Measurements from ENCODE around the gene SYNGR3.

Gene SYNGR3

DNA sequence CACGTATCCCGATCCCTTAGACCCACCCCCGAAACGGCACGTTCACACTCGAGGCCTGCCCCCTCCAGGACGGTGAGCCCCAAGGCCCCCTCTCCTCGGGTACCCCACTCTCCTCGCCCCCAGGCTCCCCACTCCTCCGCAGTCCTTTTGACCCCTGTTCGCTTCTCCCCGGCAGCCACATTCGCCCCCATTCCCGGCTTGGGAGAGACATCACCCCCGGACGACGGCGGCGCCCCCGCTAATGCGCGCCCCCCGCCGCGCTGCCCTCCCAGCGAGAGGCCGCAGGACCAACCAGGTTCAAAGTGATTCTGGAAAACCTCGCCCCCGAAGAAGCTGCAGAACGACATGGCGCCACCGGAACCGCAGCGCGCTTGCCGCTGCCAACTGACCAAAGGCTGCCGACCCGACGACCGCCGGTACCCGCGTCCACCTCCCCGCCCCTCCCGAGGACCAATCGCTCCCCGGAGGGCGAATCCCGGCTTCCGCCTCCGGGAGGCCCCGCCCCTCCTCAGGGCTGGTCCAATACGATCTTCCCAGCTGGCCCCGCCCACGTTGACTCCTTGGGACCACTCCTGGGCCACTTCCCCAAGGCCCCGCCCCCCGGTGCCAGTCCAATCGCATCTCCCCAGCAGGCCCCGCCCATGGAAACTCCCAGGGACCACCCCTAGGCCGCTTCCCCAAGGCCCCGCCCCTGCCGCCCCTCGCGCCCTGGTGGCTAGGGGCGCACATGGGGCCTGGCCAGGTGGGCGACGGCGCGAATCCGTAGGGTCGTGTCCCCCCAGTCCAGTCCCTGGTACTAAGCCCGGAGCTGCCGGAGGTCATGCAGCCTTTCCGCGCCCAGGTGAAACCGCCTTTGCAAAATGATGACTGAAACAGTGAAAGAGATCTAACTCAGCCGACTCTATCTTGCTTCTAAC lies 46.7 kb upstream of the SYNGR3 start, which contains the start of gene MSRB1:
TSS of gene MSRB1 (minus strand) at position 390 of the 917 bp plus-strand sequence. CDS start at position 347, 43 bp downstream.
- H3K27ac ChIP-seq, result peak within 1 kb of the TSS; percentile 16; the same call in 1 of the 2 replicates
- H3K9me3 ChIP-seq (ENCODE audit: severe bottlenecking), result no peaks in the 10 kb centered on the region
- no peak for TF ChIP-seq CTCF (IDR thresholded peaks at IDR 0.05; ENCODE audit: low read depth, low read length)
- peak within 1 kb of the TSS; percentile 76 for H3K4me3 ChIP-seq (ENCODE audit: low read depth, low read length)
- peaks cover 15% of the 10 kb centered on the region for H3K36me3 ChIP-seq
- peak; percentile 99 for DNase-seq
- no peaks in the 10 kb centered on the region for H3K27me3 ChIP-seq (ENCODE audit: insufficient read depth, low read depth, severe bottlenecking)

DNA sequence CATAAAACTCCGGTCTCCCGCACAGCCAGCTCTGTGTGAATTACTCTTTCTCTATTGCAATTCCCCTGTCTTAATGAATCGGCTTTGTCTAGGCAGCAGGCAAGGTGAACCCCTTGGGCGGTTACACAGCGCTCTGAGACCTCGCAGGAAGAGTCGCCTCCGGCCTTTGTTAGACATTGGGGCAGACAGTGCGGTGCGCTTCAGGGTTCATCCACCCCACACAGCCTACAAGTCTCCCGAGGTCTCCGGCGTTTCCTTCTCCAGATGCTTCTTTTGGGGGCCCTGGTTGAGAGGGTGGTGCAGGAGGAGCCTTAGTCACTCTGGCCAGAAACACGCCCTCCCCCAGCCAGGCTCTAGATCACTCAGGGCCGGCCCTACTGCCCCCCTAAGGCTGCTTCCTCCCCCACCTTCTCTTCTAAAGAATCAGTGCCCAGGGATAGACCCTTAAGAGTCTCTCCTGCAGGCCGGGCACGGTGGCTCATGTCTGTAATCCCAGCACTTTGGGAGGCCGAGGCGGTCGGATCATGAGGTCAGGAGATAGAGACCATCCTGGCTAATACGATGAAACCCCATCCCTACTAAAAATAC lies 45.1 kb upstream of the SYNGR3 start:
- TF ChIP-seq CTCF (IDR thresholded peaks at IDR 0.05; ENCODE audit: low read depth, low read length), result no peak
- no peaks in the 10 kb centered on the region for H3K27me3 ChIP-seq (ENCODE audit: insufficient read depth, low read depth, severe bottlenecking)
- H3K9me3 ChIP-seq (ENCODE audit: severe bottlenecking), result no peaks in the 10 kb centered on the region
- H3K36me3 ChIP-seq, result peaks cover 4% of the 10 kb centered on the region
- no peak for DNase-seq
- H3K4me3 ChIP-seq (ENCODE audit: low read depth, low read length), result no peak overlapping the region
- no peak overlapping the region for H3K27ac ChIP-seq

DNA sequence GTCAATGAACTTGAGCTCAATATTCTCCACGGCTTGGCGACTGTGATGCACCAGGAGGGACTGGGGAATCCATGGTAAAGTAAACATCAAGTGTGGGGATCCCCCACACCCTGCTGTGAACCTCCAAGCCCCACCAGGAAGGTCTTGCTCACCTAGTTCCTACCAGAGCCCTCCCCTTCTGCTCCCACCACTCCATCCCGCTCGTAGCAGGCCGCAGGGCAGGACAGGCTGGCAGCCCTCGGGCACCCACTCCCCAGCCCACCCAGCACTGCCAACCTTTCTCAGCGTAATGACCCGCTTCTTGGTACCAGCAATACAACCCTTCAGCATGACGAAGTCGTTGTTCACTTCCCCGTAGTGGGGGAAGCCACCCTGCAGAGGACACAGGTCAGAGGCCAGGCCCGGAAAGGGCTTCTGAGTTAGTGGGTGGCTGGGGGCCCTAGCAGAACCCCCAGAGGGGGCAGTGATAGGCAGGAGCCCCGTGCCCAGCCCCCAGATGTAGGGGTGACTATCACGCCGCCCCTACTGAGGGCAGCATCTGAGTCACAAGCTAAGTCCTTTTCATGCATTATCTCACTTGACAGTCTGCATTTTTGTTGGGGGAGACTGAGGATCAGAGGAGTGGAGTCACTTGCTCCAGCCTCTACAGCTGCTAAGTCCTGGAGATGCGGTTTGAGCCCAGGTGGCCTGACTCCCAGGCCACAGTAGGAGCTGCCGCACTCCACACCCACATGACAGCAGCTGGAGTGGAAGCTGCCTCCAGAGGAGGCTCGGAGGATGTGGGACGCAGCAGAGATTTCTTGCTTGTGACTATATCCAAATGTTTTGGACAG lies 44.0 kb upstream of the SYNGR3 start:
- TF ChIP-seq CTCF (IDR thresholded peaks at IDR 0.05; ENCODE audit: low read depth, low read length), result no peak

DNA sequence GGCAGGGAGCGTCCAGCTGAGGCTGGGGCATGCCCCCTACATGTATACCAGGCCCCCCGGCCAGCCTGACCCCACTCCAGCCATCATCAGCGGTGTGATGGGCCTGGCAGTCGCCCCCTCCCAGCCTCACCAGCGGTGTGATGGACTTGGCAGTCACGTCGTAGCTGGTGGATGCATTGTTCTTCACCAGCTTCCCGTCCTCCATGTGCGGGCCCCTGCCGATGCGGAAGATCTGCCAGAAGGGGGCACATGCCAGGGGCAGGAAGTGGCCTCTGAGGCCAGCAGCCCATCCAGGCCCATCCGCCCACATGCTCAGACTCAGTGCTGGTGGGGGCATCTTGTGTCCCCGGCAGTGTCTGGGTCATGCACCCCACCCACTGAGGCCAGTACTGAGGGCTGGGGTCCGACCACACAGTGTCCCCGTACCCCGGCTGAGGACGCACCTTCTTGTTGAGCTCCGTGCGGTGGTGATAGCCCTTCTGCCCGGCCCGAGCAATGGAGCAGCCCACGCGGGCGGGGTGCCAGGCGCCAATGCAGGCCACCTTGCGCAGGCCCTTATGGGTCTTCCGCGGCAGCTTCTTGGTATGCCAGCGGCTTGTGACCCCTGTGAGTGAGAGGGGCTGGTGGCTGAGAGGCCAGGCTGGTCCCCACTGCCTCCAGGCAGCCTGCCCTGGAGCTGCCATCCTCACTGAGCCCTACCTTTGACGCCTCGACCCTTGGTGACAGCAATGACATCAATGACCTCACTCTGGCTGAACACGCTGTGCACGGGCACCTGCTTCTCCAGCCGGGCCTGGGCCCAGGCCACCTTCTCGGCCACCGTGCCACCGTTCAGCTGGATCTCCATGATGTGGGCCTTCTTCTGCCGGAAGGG lies 43.0 kb upstream of the SYNGR3 start:
- Histone ChIP-seq H3K36me3 (no peaks in the 10 kb centered on the region), H3K4me3 (ENCODE audit: low read depth, low read length) (no peak overlapping the region), H3K27ac (no peak overlapping the region), H3K27me3 (ENCODE audit: insufficient read depth, low read depth, severe bottlenecking) (no peaks in the 10 kb centered on the region), H3K9me3 (ENCODE audit: severe bottlenecking) (no peaks in the 10 kb centered on the region)
- DNase-seq, result no peak
- TF ChIP-seq CTCF (IDR thresholded peaks at IDR 0.05; ENCODE audit: low read depth, low read length), result peak; percentile 3; the same call in 1 of the 2 replicates

More for the DNA sequence above, 44.0 kb upstream of the SYNGR3 start:
- Histone ChIP-seq H3K27me3 (ENCODE audit: insufficient read depth, low read depth, severe bottlenecking) (no peaks in the 10 kb centered on the region), H3K4me3 (ENCODE audit: low read depth, low read length) (no peak overlapping the region), H3K27ac (no peak overlapping the region), H3K9me3 (ENCODE audit: severe bottlenecking) (no peaks in the 10 kb centered on the region), H3K36me3 (no peaks in the 10 kb centered on the region)
- DNase-seq, result no peak

GRCh38 chr16:1947369-1947670 lies 42.5 kb upstream of the SYNGR3 start:
- no peak for TF ChIP-seq CTCF (IDR thresholded peaks at IDR 0.05; ENCODE audit: low read depth, low read length)
- H3K36me3 ChIP-seq, result no peaks in the 10 kb centered on the region
- no peak overlapping the region for H3K4me3 ChIP-seq (ENCODE audit: low read depth, low read length)
- H3K27ac ChIP-seq, result no peak overlapping the region
- no peak for DNase-seq
- H3K9me3 ChIP-seq (ENCODE audit: severe bottlenecking), result no peaks in the 10 kb centered on the region
- H3K27me3 ChIP-seq (ENCODE audit: insufficient read depth, low read depth, severe bottlenecking), result no peaks in the 10 kb centered on the region

All from WERI-Rb-1 (cell line).